GM18907 (cell line): ENCODE measurements around the gene CCDC171.
A peak's percentile ranks its signal among the peaks of the same experiment; 100 is the strongest.
"Not testable (repeated sequence)": the region's sequence is repeated elsewhere in the genome, so short reads cannot be mapped to it uniquely, and the experiment has no call there.

Experiments
- ATAC-seq: cut with Tn5 transposase; IDR thresholded peaks from one replicate; pipeline ENCODE4 v1.9.1; 2021; ENCODE audit warnings: mild to moderate bottlenecking, moderate library complexity; ENCODE audit not compliant: unreplicated experiment

Gene CCDC171

GRCh38 chr9:15552636-15553527, at the start of gene CCDC171:
TSS of gene CCDC171 (plus strand) at chr9:15553043. CDS start at chr9:15564089, 11,046 bp downstream.
- peak; percentile 85 for ATAC-seq

GRCh38 chr9:15505921-15506320, 46.9 kb upstream of the CCDC171 start:
- no peak for ATAC-seq

- peak; percentile 46 for ATAC-seq
These were observed 42.7 kb upstream of the CCDC171 start for GRCh38 chr9:15509931-15510788.

DNA sequence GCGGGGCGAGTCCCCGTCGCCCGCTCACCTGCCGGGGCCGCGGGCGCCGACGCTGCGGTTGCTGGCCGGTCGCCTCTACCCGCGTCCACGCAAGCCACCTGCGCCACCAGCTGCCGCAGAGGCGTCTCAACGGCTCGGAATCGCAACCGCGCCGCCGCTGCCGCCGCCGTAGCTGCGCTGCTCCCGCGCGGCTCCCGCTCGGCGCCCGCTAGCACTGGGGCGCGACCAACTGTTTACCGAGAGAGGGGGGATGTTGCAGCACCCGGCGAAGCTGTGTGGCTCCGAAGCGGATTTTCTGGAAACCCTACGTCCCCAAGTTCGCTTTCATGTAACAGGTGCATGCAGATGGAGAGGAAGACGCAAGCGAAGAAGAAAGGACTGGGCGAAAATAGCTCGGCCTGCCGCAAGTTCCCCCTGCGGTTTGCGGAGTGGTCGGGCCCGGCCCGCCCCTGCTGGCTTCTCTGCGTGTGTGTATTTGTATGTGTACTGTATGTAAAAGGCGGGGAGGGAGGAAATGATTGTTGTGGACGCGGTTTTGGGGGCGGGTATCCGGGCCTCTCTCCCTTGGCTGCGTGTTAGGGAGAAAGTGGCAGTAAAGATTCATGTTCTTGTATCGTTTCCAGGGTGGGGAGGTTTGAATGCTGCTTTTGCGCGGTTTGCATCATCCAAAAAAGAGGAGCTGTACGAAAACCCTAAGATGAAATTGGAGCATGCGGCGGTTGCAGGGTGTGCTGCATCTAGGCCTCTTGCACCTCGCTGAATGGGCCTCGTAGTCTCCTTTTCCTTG, 41.9 kb upstream of the CCDC171 start, which contains the start of gene PSIP1:
Gene PSIP1, minus strand, starts transcription at position 182 of the 787 bp plus-strand sequence. CDS start 782 bp downstream, outside the sequence.
- peak; percentile 88 for ATAC-seq

DNA sequence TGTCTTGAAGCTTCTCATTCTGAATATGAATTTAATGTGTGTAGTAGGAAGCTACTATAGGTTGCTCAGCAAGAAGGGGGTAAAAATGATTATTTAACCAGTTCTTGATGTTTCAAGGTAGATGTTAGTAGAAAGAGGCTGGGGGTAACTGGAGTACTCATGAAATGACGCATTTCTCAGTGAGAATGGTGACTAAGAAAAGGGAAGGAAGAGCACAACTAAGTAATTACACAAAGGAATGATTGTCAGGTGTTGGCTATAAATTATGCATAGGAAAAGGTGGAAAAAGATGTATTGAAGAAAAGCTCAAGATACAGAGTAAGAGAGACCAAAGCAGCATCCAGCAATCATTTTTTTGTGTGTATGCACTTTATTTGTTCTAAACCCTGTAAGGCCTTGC, 40.6 kb upstream of the CCDC171 start:
- ATAC-seq, result no peak

DNA sequence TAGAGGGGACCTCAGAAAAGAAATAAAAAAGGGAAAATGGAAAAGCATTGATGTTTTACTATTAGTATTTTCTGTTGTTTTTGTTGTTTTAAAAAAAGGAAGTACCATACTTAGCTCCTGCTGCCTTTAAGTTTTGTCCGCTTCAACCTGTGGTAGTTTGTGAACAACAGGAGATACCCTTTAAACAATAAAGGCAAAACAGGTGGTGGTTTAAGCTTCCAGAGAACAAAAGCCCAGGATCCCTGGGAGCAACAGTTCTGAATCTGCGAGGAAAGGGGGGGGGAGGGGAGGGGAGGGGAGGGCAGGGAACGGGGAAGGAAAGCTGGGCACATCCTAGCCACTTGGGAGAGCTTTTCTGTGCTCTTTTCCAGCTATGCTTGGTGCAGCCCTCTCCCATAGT, 40.0 kb upstream of the CCDC171 start:
- no peak for ATAC-seq

DNA sequence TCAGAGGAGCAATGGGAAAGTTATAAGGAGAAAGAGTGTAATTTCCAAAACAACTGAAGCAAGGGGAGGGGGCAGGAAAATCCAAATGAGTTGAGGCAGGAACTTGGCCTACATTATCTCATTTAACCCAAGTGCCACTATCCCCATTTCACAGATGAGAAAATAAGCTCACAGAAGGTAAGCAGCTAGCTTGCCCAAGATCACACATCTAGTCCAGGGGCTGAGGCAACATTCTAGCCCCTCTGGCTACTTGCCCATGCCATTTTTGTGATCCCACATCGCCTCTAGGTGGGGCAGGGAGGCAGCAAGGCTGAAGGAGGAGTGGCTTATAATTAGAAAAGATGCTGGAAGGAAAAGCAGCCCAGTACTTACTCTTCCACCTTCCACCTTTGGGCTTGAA, 39.5 kb upstream of the CCDC171 start:
- no peak for ATAC-seq

GRCh38 chr9:15519831-15520230, 33.0 kb upstream of the CCDC171 start:
- ATAC-seq, result no peak

DNA sequence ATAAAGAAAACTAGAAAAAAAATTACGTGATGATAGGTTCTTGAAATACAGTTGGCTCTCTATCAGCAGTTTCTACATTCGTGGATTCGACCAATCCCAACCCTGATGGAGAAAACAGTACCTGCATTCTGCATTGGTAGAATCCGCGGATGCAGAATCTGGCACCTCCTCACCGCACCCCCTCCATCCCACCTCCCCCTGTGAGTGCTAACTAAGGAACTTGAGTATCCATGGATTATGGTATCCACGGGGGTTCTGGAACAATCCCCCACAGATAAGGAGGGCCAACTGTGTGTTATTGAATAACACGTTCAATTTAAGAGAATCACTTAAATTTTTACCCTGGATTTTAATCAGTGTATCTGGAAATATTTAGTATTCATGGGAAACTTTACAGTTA, 31.6 kb upstream of the CCDC171 start:
- no peak for ATAC-seq

DNA sequence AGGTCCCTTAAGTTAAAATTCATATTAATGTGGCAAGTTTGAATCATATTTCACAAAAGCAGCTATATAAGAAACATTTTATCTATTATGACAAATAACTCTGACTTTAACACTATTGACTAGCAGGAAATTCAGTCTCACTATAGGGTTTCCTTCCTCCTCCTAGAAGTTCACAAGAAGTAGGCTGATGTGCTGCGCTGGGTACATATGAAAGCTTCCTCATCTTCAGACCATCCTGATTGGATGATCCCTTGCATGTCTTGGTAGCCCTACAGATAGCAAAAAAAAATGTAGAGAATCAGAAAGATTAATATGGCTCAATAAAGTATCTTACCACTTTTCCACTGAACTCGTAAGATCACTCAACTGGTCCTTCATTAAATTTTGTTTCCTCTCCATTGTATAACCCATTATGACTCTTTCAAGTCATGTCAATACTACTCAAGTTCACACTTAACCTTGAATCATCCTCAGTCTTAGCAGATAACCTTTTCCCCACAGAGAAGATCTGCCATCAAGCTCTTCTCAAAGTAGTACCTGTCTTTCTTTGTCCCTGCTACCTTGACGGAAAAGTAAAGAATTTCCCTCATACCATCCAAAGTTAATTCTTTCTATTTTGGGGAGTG, 30.6 kb upstream of the CCDC171 start:
- no peak for ATAC-seq

GRCh38 chr9:15524845-15525455, 27.9 kb upstream of the CCDC171 start:
- ATAC-seq, result no peak

DNA sequence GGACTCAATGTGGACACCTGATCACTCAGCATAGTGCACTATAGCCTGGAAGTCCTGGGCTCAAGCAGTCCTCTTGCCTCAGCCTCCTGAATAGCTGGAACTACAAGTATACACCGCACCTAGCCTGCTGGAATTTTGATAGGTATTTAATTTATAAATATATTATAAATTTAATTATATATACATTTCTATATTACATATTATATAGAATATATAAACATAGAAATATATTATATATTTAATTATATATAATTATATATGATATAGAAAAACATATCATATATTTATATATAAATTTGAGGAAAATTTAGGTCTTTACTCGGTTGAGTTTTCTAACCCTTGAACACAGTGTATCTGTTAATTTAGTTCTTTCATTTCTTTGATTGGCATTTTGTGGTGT, 26.9 kb upstream of the CCDC171 start:
- no peak for ATAC-seq

GRCh38 chr9:15527035-15527434, 25.8 kb upstream of the CCDC171 start:
- ATAC-seq, result not testable (repeated sequence)

GRCh38 chr9:15529566-15530324, 23.1 kb upstream of the CCDC171 start:
- peak; percentile 94 for ATAC-seq

DNA sequence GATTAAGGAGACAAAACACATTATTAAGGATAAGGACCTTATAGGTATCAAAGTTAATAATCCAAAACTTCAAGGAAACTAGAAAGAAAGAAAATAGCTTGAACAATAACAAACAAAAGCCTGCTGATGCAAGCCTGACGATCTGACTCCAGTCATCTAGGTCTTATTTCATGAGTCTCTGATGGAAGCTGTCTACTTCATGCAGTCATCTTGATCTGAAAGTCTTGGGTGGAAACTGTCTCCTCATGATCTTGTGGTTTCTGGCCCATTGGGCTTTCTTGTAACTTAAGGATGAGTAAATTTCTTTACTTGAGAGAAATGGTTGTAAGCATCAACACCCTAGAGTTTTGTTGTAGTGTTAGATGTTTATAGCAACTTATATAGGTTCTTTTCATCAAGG, 21.5 kb upstream of the CCDC171 start:
- peak; percentile 41 for ATAC-seq

DNA sequence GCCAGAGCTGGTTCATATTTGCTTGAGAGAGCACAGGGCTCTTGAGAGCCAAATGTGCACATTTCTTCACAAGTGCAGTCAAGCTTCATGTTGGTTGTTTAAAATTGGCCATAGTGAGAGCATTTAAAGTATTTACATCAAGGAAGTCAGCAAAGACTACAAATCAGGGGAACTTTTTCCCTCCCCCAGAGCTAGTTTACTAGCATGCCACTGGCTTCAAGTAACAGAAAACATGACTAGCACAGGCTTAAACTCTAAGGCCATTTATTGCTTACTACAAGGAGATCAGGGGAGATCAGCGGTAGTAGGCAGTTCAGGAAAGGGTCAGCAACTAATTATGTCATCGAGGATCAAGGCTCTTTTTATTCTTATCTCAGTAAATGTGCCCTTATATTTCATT, 11.0 kb upstream of the CCDC171 start:
- no peak for ATAC-seq

GRCh38 chr9:15542624-15543023, 10.2 kb upstream of the CCDC171 start:
- ATAC-seq, result no peak

DNA sequence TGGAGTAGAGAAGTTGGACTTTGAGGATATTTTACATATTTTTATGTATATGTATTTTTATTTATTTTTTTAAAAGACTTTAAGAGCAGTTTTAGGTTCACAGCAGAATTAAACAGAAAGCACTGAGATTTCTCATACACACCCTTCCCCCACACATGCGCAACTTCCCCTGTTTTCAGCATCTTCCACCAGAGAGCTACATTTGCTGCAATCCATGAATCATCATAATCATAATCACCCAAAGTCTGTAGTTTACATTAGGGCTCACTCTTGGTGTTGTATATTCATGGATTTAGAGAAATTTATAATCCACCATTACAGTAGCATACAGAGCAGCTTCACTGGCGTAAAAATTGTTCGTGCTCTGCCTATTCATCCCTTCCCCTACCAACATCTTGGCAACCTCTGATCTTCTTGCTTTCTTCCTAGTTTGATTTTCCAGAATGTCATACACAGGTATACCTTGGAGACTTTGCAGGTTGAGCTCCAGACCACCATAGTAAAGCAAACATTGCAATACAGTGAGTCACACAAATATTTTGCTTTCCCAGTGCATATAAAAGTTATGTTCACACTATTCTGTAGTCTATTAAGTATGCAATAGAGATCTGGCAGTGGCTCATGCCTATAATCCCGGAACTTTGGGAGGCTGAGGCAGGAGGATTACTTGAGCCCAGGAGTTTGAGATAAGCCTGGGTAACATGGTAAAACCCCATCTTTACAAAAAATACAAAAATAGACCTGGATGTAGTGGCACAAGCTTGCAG, 9.6 kb upstream of the CCDC171 start:
- no peak for ATAC-seq

DNA sequence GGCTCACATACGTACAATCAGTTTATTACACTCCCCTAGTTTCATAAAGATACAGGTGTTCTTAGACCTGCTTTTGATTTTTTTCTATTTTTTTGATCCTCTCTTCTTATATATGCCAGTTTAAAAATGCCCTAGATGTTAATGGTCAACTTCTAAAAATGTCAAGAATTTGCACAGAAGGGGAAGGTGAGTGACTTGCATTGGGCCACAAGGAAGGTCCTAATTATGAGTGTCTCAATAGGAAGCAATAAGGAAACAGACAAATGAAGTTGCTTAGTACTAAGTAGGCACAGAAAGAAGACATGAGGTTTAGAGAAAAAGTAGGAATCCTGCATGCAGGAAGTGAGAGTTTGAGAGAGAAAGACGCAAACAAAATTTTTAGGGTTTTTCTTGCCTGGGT, 3.2 kb upstream of the CCDC171 start:
- no peak for ATAC-seq
